Gastroesophageal sphincter (tissue), 3 donors: Measurements from ENCODE around the gene GOT1.

Experiments
- POLR2A ChIP-seq, 2 donors: fragments of 450-650 bp; IDR thresholded peaks; one replicate each; pipeline ENCODE4 v1.6.1; 2017; ENCODE audit warnings: antibody characterized with exemption in 2 of 2, mild to moderate bottlenecking in 2 of 2, moderate library complexity in 1 of 2
- TF ChIP-seq, protein P1 (sequence below), 4 experiments: fragments of 200-600 bp in 2 of 4; fragments of 450-650 bp in 2 of 4; sonication (generic) in 1 of 4; IDR thresholded peaks; one replicate each; pipeline ENCODE4 v1.5.1; 2017 to 2019; ENCODE audit warnings: antibody characterized with exemption in 4 of 4, mild to moderate bottlenecking in 2 of 4, moderate library complexity in 2 of 4

DNA sequence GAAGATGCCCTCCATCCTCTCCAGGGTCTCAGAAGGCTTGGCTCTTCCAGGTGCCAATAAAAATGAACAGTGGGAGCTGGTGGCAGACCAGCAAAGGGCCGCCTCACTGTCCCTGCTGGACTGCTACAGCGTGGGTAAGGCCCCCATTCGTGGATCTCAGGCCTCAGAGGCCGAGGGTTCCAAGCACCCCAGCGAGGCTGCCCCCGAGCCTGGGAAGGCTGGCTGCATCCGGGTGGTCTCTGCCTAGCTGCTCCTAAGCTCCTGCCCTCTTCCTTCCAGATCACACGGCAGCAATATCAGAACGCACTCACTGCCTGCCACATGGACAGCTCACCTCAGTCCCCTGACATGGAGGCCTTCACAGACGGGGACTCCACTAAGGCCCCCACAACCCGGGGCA lies 42.9 kb downstream of the GOT1 start:
- TF ChIP-seq, protein P1, sequence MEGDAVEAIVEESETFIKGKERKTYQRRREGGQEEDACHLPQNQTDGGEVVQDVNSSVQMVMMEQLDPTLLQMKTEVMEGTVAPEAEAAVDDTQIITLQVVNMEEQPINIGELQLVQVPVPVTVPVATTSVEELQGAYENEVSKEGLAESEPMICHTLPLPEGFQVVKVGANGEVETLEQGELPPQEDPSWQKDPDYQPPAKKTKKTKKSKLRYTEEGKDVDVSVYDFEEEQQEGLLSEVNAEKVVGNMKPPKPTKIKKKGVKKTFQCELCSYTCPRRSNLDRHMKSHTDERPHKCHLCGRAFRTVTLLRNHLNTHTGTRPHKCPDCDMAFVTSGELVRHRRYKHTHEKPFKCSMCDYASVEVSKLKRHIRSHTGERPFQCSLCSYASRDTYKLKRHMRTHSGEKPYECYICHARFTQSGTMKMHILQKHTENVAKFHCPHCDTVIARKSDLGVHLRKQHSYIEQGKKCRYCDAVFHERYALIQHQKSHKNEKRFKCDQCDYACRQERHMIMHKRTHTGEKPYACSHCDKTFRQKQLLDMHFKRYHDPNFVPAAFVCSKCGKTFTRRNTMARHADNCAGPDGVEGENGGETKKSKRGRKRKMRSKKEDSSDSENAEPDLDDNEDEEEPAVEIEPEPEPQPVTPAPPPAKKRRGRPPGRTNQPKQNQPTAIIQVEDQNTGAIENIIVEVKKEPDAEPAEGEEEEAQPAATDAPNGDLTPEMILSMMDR (IDR thresholded peaks at IDR 0.05) = no peak
- no peak for TF ChIP-seq POLR2A (IDR thresholded peaks at IDR 0.05)
